Breast epithelium (tissue), 3 donors: ENCODE data around the gene STK36.

Experiments used
- POLR2A ChIP-seq: fragments of 450-650 bp; IDR thresholded peaks from one replicate; pipeline ENCODE4 v1.6.1; 2016; ENCODE audit warnings: antibody characterized with exemption, mild to moderate bottlenecking, moderate library complexity
- TF ChIP-seq, protein P1 (sequence below), 3 donors: fragments of 450-650 bp; IDR thresholded peaks; one replicate each; pipeline ENCODE4 v1.5.1; 2016 to 2017; ENCODE audit warnings: antibody characterized with exemption in 3 of 3, mild to moderate bottlenecking in 3 of 3, moderate library complexity in 3 of 3

GRCh38 chr2:218736531-218736930 lies 64.6 kb downstream of the STK36 start:
- TF ChIP-seq, protein P1, sequence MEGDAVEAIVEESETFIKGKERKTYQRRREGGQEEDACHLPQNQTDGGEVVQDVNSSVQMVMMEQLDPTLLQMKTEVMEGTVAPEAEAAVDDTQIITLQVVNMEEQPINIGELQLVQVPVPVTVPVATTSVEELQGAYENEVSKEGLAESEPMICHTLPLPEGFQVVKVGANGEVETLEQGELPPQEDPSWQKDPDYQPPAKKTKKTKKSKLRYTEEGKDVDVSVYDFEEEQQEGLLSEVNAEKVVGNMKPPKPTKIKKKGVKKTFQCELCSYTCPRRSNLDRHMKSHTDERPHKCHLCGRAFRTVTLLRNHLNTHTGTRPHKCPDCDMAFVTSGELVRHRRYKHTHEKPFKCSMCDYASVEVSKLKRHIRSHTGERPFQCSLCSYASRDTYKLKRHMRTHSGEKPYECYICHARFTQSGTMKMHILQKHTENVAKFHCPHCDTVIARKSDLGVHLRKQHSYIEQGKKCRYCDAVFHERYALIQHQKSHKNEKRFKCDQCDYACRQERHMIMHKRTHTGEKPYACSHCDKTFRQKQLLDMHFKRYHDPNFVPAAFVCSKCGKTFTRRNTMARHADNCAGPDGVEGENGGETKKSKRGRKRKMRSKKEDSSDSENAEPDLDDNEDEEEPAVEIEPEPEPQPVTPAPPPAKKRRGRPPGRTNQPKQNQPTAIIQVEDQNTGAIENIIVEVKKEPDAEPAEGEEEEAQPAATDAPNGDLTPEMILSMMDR (IDR thresholded peaks at IDR 0.05) = no peak
- no peak for TF ChIP-seq POLR2A
